Measurements from ENCODE around the gene RANBP17. TPM values are rescaled to one million over a fixed set of nuclear protein-coding genes. Genes with fewer than 3 reads are reported as not detected.

Gene RANBP17
- total RNA-seq, 4 donors from 2014 or later: 4.4 to 11.7 (median 6.0) TPM

- TF ChIP-seq CTCF (IDR thresholded peaks at IDR 0.05; ENCODE audit: low read depth): no peak
Observed at GRCh38 chr5:170913573-170913972, 51.8 kb downstream of the RANBP17 start.

- TF ChIP-seq CTCF (IDR thresholded peaks at IDR 0.05; ENCODE audit: low read depth): no peak
Observed at GRCh38 chr5:170917113-170917512, 55.3 kb downstream of the RANBP17 start.

- no peak for TF ChIP-seq CTCF (IDR thresholded peaks at IDR 0.05; ENCODE audit: low read depth)
Observed at GRCh38 chr5:170920196-170920595, 58.4 kb downstream of the RANBP17 start.

GRCh38 chr5:170923910-170924620 lies 62.2 kb downstream of the RANBP17 start:
- TF ChIP-seq CTCF (IDR thresholded peaks at IDR 0.05; ENCODE audit: low read depth): no peak

- no peak for TF ChIP-seq CTCF (IDR thresholded peaks at IDR 0.05; ENCODE audit: low read depth)
Observed at GRCh38 chr5:170937072-170937471, 75.3 kb downstream of the RANBP17 start.

GRCh38 chr5:170937914-170938313 lies 76.1 kb downstream of the RANBP17 start:
- no peak for TF ChIP-seq CTCF (IDR thresholded peaks at IDR 0.05; ENCODE audit: low read depth)

GRCh38 chr5:170939178-170939577 lies 77.4 kb downstream of the RANBP17 start:
- TF ChIP-seq CTCF (IDR thresholded peaks at IDR 0.05; ENCODE audit: low read depth): no peak

Data from subcutaneous adipose tissue (tissue), 4 donors.